BE2C (cell line): ENCODE results near the gene ZBTB34. TPM values are rescaled to one million over a fixed set of nuclear protein-coding genes. Genes with fewer than 3 reads are reported as not detected.
"Not testable (repeated sequence)": the region's sequence is repeated elsewhere in the genome, so short reads cannot be mapped to it uniquely, and the experiment has no call there.

Experiments used
- DNase-seq: peaks from one replicate; pipeline ENCODE4 v3.0.0-alpha.2; 2020
- H3K27me3 ChIP-seq: fragments of 250-450 bp; sonication (Bioruptor Pico); 2 replicates; pipeline ENCODE4 v1.5.1; 2020; ENCODE audit warnings: mild to moderate bottlenecking
- H3K36me3 ChIP-seq: fragments of 250-450 bp; sonication (Bioruptor Pico); 2 replicates; pipeline ENCODE4 v1.5.1; 2020; ENCODE audit warnings: mild to moderate bottlenecking
- H3K4me1 ChIP-seq: fragments of 250-450 bp; sonication (Bioruptor Pico); 2 replicates; pipeline ENCODE4 v1.5.1; 2020
- H3K4me3 ChIP-seq: 2 replicates; pipeline ENCODE4 v1.5.1; 2011; ENCODE audit warnings: low read depth, low read length
- H3K9me3 ChIP-seq: fragments of 250-450 bp; sonication (Bioruptor Pico); 2 replicates; pipeline ENCODE4 v1.5.1; 2020
- CTCF ChIP-seq: IDR thresholded peaks from 2 replicates; pipeline ENCODE4 v1.5.1; 2012; ENCODE audit warnings: mild to moderate bottlenecking, low read depth, low read length
- polyA plus RNA-seq: library from polyadenylated mRNA; unstranded; fragments of >200 nt; gene quantifications from one replicate; pipeline ENCODE4 v1.2.1, GENCODE V29; 2012; ENCODE audit warnings: low read depth, missing spikeins; ENCODE audit not compliant: insufficient read length, insufficient read depth

ZBTB34 gene, protein sequence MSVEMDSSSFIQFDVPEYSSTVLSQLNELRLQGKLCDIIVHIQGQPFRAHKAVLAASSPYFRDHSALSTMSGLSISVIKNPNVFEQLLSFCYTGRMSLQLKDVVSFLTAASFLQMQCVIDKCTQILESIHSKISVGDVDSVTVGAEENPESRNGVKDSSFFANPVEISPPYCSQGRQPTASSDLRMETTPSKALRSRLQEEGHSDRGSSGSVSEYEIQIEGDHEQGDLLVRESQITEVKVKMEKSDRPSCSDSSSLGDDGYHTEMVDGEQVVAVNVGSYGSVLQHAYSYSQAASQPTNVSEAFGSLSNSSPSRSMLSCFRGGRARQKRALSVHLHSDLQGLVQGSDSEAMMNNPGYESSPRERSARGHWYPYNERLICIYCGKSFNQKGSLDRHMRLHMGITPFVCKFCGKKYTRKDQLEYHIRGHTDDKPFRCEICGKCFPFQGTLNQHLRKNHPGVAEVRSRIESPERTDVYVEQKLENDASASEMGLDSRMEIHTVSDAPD
- polyA plus RNA-seq: 4.4 TPM

- Histone ChIP-seq H3K9me3 (no peaks in the 10 kb centered on the region), H3K4me3 (peak within 1 kb of the TSS; percentile 82), H3K27me3 (no peaks in the 10 kb centered on the region; the same call in 1 of the 2 replicates), H3K36me3 (no peaks in the 10 kb centered on the region; the same call in none of the 2 replicates), H3K4me1 (no peaks in the 10 kb centered on the region)
- peak; percentile 78 for DNase-seq
- TF ChIP-seq CTCF: peak; percentile 90
Observed at GRCh38 chr9:126860077-126860756, at the start of gene ZBTB34. Gene ZBTB34 (plus strand): TSS chr9:126860639. CDS start chr9:126879400, 18,761 bp downstream.

DNA sequence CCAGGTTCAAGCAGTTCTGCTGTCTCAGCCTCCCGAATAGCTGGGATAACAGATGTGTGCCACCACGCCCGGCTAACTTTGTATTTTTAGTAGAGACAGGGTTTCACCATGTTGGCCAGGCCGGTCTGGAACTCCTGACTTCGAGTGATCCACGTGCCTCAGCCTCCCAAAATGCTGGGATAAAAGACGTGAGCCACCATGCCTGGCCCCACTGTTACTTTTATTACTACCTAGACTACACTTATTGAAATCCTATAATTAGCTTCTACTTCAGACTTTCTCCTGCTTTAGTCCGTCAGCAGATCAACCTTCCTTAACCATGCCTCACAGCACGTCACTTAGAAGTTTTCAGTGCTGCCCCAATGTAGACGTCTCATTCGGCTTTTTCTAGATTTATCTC lies 47.4 kb upstream of the ZBTB34 start:
- no peaks in the 10 kb centered on the region for H3K27me3 ChIP-seq
- no peak for DNase-seq
- no peaks in the 10 kb centered on the region for H3K9me3 ChIP-seq
- TF ChIP-seq CTCF: no peak
- H3K36me3 ChIP-seq: peaks cover 15% of the 10 kb centered on the region
- H3K4me1 ChIP-seq: no peaks in the 10 kb centered on the region
- H3K4me3 ChIP-seq: no peak overlapping the region

GRCh38 chr9:126814091-126814490 lies 46.3 kb upstream of the ZBTB34 start:
- Histone ChIP-seq H3K4me1 (no peaks in the 10 kb centered on the region), H3K36me3 (peaks cover 20% of the 10 kb centered on the region), H3K9me3 (no peaks in the 10 kb centered on the region), H3K27me3 (no peaks in the 10 kb centered on the region), H3K4me3 (no peak overlapping the region)
- DNase-seq: no peak
- TF ChIP-seq CTCF: no peak

GRCh38 chr9:126817615-126818014 lies 42.8 kb upstream of the ZBTB34 start:
- not testable (repeated sequence) for H3K27me3 ChIP-seq, H3K4me3 ChIP-seq, DNase-seq, H3K4me1 ChIP-seq, H3K9me3 ChIP-seq
- peaks cover 17% of the 10 kb centered on the region for H3K36me3 ChIP-seq

- TF ChIP-seq CTCF: no peak
- peaks cover 5% of the 10 kb centered on the region for H3K9me3 ChIP-seq
- no peak for DNase-seq
- no peaks in the 10 kb centered on the region for H3K27me3 ChIP-seq
- H3K4me1 ChIP-seq: no peaks in the 10 kb centered on the region
- peaks cover 17% of the 10 kb centered on the region for H3K36me3 ChIP-seq
- H3K4me3 ChIP-seq: no peak overlapping the region
Observed at GRCh38 chr9:126818482-126818881, 42.0 kb upstream of the ZBTB34 start.

- no peaks in the 10 kb centered on the region for H3K4me1 ChIP-seq
- no peaks in the 10 kb centered on the region for H3K27me3 ChIP-seq
- H3K9me3 ChIP-seq: peaks cover 5% of the 10 kb centered on the region
- no peak for TF ChIP-seq CTCF
- DNase-seq: no peak
- H3K36me3 ChIP-seq: peaks cover 17% of the 10 kb centered on the region
- H3K4me3 ChIP-seq: no peak overlapping the region
Observed at GRCh38 chr9:126819482-126819881, 41.0 kb upstream of the ZBTB34 start.
